Activated B cell treated with CpG ODN at 0.5 μM for 24 hours (primary cell): ENCODE results near the gene KCNN3. TPM values are rescaled to one million over a fixed set of nuclear protein-coding genes. Genes with fewer than 3 reads are reported as not detected.

ENCODE experiments used
- ATAC-seq: fragments of 200-7000 bp; cut with Tn5 transposase; one replicate; pipeline ENCODE4 v1.10.0; 2021; ENCODE audit warnings: low read depth, mild to moderate bottlenecking, moderate library complexity
- CTCF ChIA-PET: fragments of 350-600 bp; sonication (Branson Sonifier 250); formaldehyde crosslinking; loops from one replicate; lab custom pipeline; 2021; ENCODE audit warnings: antibody characterized with exemption; lab: Charles Lee
- POLR2A ChIA-PET: fragments of 350-600 bp; sonication (Branson Sonifier 250); formaldehyde crosslinking; loops from one replicate; lab custom pipeline; 2021; ENCODE audit warnings: antibody characterized with exemption; lab: Charles Lee
- DNase-seq: peaks from one replicate; pipeline ENCODE4 v3.0.0; 2022
- H3K27ac Mint-ChIP-seq: one replicate; pipeline ENCODE4 v1.8.0; 2020; ENCODE audit warnings: mixed read lengths
- H3K27me3 Mint-ChIP-seq: one replicate; pipeline ENCODE4 v1.8.0; 2021; ENCODE audit warnings: mixed read lengths
- H3K36me3 Mint-ChIP-seq: one replicate; pipeline ENCODE4 v1.8.0; 2021; ENCODE audit warnings: low read depth, mixed read lengths
- H3K4me1 Mint-ChIP-seq: one replicate; pipeline ENCODE4 v1.8.0; 2021; ENCODE audit warnings: mixed read lengths
- H3K4me3 Mint-ChIP-seq: one replicate; pipeline ENCODE4 v1.8.0; 2020; ENCODE audit warnings: mild to moderate bottlenecking, mixed read lengths
- H3K9me3 Mint-ChIP-seq: one replicate; pipeline ENCODE4 v1.8.0; 2020; ENCODE audit warnings: mixed read lengths
- intact Hi-C: fragments of 100-400 bp; cut with micrococcal nuclease; formaldehyde crosslinking; loops from one replicate; pipeline ENCODE4 v1.15.1; 2024
- total RNA-seq: library from RNA; stranded (reverse); gene quantifications from 2 replicates; pipeline ENCODE4 v1.2.3, GENCODE V29; 2022
- TF ChIP-seq, protein P1 (sequence below): fragments of 200-600 bp; IDR thresholded peaks from one replicate; pipeline ENCODE4 v1.8.0; 2022; ENCODE audit warnings: antibody characterized with exemption, mild to moderate bottlenecking

The KCNN3 gene
- total RNA-seq, 1 donor from 2014 or later, result 1.1 TPM

DNA sequence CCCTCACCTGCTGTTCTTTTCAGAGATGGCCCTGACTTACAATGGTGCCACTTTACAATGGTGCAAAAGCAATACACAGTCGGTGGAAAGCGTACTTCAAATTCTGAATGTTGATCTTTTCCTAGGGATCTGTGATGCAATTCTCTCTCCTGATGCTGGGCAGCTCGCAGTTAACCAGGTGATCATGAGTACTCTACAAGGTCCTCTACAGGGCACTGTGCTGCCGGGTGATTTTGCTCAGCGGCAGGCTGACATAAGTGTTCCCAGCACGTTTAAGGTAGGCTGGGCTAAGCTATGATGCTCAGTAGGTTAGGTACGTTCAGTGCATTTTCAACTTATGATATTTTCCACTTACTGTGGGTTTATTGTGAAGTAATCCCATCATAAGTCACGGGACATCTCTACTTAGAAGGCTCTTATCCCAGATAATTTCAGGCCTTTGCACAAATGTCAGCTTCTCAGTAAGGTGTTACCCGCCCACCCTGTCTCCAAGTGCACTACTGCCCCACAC is 126.5 kb downstream of the KCNN3 start:
- peaks cover 54% of the 10 kb centered on the region for H3K27me3 Mint-ChIP-seq
- TF ChIP-seq, protein P1, sequence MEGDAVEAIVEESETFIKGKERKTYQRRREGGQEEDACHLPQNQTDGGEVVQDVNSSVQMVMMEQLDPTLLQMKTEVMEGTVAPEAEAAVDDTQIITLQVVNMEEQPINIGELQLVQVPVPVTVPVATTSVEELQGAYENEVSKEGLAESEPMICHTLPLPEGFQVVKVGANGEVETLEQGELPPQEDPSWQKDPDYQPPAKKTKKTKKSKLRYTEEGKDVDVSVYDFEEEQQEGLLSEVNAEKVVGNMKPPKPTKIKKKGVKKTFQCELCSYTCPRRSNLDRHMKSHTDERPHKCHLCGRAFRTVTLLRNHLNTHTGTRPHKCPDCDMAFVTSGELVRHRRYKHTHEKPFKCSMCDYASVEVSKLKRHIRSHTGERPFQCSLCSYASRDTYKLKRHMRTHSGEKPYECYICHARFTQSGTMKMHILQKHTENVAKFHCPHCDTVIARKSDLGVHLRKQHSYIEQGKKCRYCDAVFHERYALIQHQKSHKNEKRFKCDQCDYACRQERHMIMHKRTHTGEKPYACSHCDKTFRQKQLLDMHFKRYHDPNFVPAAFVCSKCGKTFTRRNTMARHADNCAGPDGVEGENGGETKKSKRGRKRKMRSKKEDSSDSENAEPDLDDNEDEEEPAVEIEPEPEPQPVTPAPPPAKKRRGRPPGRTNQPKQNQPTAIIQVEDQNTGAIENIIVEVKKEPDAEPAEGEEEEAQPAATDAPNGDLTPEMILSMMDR, result no peak
- H3K9me3 Mint-ChIP-seq, result peaks cover 2% of the 10 kb centered on the region
- ChIA-PET CTCF (no interaction called here), POLR2A (no interaction called here)
- no peak for ATAC-seq
- H3K27ac Mint-ChIP-seq, result no peak overlapping the region
- H3K4me3 Mint-ChIP-seq, result no peak overlapping the region
- H3K4me1 Mint-ChIP-seq, result peaks cover 11% of the 10 kb centered on the region
- no peak for DNase-seq
- intact Hi-C loops, result no loop called here
- no peaks in the 10 kb centered on the region for H3K36me3 Mint-ChIP-seq

DNA sequence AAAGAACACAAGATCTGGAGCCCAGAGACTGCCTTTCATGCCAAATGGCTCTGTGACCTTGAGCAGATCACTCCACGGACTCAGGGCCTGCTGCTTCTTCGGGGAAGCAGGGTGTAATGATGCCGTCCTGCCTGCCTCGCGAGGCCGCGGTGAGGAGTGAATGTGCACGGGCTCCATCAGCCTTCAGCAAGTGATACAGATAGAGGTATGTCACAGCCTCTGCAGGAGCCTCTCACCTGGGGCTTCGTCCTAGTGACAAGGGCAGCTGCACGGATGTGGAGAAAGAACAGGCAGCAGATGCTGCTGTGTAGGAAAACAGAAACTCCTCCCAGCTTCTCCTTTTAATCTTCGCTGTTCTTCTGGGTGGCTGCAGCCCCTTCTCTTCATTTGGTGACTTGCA is 127.5 kb downstream of the KCNN3 start:
- CTCF ChIA-PET, result no interaction called here
- peaks cover 3% of the 10 kb centered on the region for H3K4me1 Mint-ChIP-seq
- peaks cover 2% of the 10 kb centered on the region for H3K9me3 Mint-ChIP-seq
- H3K4me3 Mint-ChIP-seq, result no peak overlapping the region
- H3K27ac Mint-ChIP-seq, result no peak overlapping the region
- DNase-seq, result no peak
- peaks cover 48% of the 10 kb centered on the region for H3K27me3 Mint-ChIP-seq
- no peaks in the 10 kb centered on the region for H3K36me3 Mint-ChIP-seq
- intact Hi-C loops, result no loop called here
- TF ChIP-seq, protein P1, result no peak
- ATAC-seq, result no peak
- POLR2A ChIA-PET, result no interaction called here

DNA sequence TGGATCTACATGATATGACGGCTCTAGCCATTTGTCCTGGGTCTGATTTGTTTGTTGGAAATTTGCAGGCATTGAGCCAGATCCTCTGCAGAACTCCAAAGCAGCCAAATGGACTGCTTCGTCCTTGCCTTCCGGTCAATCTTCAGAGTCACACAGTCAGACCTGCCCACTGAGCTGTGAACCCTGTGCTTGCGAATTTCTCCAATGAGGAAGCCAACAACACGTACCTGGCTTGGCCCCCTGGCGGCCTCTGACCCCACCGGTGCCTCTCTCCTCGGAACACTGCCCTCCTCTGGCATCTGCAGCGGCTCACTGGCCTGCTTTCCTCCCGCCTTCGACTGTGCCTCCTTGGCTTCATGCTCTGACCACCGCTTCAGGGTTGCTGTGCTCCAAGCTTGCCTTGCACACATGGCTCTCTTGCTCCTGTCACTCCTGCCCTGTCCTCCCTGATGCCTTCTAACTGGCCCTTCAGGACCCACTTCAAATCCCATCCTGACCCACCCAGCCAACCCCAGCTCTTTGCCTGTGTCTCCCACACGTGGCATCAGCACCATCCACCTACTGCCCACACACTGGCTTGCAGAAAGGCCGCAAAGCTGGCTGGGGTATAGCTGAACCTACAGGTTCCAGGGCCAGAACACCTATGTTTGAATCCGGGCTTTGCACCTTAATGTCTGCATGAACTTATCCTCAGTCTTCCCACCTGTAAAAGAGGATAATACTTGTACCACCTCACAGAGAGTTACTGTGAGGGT is 128.2 kb downstream of the KCNN3 start:
- peaks cover 2% of the 10 kb centered on the region for H3K9me3 Mint-ChIP-seq
- intact Hi-C loops, result no loop called here
- DNase-seq (no peak), ATAC-seq (no peak)
- TF ChIP-seq, protein P1, result no peak
- no peak overlapping the region for H3K27ac Mint-ChIP-seq
- H3K36me3 Mint-ChIP-seq, result no peaks in the 10 kb centered on the region
- H3K27me3 Mint-ChIP-seq, result peaks cover 42% of the 10 kb centered on the region
- CTCF ChIA-PET, result no interaction called here
- H3K4me1 Mint-ChIP-seq, result no peaks in the 10 kb centered on the region
- POLR2A ChIA-PET, result no interaction called here
- no peak overlapping the region for H3K4me3 Mint-ChIP-seq

DNA sequence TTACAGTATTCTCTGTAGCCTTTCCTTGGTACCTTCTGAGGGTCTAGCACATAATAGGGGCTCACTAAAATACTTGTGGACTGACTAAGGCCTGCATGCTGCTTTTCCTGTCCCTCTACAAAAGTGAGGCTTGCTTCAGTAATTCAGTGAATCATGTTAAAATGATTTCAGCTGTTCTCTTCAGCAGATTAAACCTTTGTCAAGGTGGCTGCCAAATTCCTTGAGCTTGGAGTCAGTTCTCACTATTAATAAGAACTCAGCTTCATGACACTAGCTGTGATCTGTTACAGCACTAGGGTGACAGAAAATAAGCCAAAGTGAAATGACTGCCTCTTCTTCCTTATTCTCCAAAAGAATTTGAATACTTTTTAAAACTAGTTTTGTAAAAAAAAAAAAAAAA is 128.8 kb downstream of the KCNN3 start:
- ATAC-seq (no peak), DNase-seq (no peak)
- TF ChIP-seq, protein P1, result no peak
- H3K4me3 Mint-ChIP-seq, result no peak overlapping the region
- H3K4me1 Mint-ChIP-seq, result no peaks in the 10 kb centered on the region
- intact Hi-C loops, result no loop called here
- CTCF ChIA-PET, result no interaction called here
- no peak overlapping the region for H3K27ac Mint-ChIP-seq
- peaks cover 38% of the 10 kb centered on the region for H3K27me3 Mint-ChIP-seq
- POLR2A ChIA-PET, result no interaction called here
- H3K36me3 Mint-ChIP-seq, result no peaks in the 10 kb centered on the region
- H3K9me3 Mint-ChIP-seq, result peaks cover 2% of the 10 kb centered on the region

DNA sequence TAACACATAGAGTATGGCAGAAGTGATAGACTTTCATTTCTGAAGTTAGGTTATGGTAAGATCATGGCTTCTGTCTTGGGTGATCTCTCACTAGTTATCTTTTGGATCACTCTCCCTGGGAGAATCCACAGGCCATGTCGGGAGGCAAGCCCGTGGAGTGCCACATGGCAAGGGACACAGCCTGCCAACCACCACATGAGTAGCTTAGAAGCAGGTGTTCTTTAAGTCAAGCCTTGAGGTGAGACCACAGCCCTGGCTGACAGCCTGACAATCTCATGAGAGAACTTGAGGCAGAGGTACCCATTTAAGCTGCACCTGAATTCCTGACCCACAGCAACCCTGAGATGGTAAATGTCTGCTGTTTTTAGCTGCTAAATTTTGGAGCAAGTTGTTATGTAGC is 130.4 kb downstream of the KCNN3 start:
- POLR2A ChIA-PET, result no interaction called here
- DNase-seq (no peak), ATAC-seq (no peak)
- Mint-ChIP-seq H3K4me3 (no peak overlapping the region), H3K36me3 (no peaks in the 10 kb centered on the region), H3K9me3 (peaks cover 2% of the 10 kb centered on the region), H3K4me1 (no peaks in the 10 kb centered on the region), H3K27ac (no peak overlapping the region), H3K27me3 (peaks cover 32% of the 10 kb centered on the region)
- CTCF ChIA-PET, result interaction anchor here (0.7 kb wide), 1 partner anchor 20 kb away, joined by 4 read pairs; no protein-coding TSS in a partner anchor
- TF ChIP-seq, protein P1, result no peak
- intact Hi-C loops, result no loop called here
